Kasumi-1 (cell line): Measurements from ENCODE around the gene OS9.

Experiments
- DNase-seq, 2 experiments: peaks; one replicate each; lab custom pipeline; 2025; lab: John Stamatoyannopoulos, UW

The OS9 gene

DNA sequence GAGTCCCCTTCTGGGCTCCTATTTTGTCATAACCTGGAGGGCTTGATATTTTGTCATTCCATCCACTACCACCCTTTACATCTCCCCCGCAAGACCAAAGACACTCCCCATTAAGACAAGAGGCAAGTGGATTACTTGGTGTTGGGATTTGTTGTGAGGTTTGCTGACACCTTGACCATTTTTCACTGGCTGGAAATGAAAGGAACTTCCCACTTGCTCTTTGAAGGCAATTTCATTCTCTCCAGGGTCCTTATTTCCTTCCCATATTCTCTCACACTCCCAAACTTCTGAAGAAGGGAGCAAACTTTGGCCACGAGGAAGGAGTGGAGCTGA, 29.7 kb downstream of the OS9 start:
- no peak for DNase-seq

DNA sequence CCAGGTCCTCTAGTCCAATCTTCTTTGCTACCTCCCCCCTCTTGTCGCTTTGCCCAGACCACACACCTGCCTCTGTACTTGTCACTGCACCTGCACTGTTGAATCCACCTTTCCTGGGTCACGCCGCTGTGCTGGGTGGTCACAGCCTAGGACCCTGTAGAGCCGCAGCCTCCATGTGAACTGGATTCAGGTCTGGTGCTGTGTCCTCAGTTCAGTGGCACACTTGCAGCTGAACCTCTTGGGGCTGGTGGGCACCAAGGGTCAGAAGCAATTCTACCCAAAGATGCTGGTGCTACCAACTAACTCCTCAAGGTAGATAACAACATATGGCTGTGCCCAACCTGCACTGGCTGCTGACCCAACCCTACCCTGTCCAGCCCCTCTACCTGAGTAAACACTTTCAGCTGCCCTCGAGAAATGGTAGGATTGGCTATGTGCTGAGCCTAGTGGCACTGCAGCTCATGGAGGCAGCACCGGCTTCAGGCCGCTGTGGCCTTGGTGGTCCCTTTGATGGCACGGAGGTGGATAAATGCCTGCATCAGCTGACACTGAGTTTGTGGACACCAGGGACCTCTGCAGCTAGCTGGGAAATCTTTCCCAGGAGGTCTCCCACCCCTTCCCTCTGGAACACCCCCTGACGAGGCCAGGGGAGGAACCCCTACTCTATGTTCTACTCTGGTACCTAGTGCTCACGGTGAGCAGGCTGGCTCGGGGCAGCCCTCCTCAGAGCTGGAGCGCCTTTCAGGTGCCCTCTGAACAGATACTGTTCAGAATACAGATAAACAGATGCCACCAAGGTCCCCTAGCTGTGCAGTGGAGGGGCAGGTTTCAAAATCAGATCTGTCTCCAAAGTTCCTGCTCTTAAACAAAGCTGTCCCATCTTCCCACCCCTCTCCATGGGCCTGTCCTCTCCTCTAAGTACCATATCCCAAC, 30.3 kb downstream of the OS9 start:
- DNase-seq = no peak

DNA sequence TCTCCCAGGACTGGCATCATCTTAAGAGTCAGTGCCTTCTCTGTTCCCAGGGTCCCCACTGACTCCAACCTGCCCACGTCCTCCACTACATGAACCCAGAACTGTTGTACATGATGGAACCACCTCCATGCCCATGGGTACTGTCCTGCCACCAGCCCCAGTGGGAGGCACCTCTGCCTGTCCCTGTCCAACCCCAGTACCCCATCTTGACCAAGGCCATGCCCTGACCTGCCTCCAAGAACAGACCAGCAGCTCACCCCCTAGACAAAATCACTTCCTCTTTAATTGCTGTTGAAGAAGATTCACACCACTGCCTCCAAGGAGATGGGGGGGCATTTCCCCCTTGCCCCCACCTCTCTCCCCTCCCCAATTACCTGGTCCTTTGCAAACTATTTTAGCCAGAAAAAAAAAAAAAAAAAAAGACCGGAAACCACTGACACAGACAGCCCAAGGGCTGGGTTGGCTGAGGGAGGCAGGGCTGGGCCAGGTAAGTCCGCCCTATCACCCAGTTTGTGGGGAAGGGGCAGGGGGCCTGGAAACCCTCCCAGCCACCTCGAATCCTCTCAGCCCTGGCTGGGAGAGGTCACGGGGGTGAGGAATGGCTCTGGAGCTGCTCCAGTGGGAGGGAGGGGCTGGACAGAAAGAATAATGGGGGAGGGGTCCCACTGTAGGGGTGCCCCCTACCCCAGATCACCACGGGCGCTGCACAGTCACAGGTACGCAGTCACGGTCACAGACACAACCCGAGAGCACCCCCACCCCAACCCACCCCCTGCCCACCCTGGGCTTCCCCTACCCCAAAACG, 31.2 kb downstream of the OS9 start:
- no peak for DNase-seq

DNA sequence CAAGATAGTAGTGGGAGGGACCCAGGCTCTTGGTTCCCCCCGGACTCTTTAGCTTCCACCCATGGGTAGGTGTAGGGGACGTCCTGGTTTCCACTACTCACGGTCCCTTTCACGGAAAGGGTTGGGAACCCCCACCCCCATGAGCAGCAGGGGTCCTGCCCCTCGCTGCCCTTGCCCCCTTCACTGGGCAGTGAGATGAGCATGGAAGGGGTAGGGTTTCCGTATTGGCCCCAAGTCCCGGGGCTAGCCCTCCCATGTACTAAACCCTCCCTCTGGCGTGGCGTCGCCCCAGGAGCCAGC, 31.9 kb downstream of the OS9 start:
- no peak for DNase-seq

DNA sequence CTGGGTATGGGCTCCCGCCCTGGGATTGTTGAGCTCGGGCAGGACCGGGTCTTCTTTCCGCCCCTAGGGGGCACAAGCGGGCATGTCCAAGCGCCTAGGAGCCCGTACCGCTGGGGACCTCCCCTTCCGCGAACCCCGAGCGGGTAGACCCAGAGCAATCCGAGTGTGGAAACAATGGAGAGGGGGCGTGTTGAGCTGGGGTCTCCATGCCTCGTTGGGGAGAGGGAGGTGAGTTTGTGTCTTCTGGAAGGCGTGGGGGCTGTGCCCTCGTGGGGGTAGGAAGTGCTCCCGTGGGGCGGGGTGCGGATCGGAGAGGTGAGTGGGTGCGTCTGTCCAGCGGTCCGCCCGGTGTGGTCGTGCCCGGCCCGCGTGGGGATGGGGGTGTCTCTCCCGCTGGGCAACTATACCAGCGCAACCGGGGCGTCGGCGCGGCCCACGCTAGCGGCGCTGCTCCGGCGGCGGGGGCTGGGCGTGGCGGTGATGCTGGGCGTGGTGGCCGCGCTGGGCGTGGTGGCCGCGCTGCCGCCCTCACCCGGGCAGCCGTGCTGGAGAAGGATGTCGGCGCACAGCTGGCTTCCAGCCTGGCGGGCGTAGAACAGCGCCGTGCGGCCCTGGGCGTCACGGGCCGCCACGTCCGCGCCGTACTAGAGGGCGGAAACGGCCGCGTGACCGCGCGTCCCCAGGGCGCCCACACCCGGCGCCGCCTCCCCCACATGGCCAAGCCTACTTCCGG, 32.4 kb downstream of the OS9 start:
- no peak for DNase-seq

DNA sequence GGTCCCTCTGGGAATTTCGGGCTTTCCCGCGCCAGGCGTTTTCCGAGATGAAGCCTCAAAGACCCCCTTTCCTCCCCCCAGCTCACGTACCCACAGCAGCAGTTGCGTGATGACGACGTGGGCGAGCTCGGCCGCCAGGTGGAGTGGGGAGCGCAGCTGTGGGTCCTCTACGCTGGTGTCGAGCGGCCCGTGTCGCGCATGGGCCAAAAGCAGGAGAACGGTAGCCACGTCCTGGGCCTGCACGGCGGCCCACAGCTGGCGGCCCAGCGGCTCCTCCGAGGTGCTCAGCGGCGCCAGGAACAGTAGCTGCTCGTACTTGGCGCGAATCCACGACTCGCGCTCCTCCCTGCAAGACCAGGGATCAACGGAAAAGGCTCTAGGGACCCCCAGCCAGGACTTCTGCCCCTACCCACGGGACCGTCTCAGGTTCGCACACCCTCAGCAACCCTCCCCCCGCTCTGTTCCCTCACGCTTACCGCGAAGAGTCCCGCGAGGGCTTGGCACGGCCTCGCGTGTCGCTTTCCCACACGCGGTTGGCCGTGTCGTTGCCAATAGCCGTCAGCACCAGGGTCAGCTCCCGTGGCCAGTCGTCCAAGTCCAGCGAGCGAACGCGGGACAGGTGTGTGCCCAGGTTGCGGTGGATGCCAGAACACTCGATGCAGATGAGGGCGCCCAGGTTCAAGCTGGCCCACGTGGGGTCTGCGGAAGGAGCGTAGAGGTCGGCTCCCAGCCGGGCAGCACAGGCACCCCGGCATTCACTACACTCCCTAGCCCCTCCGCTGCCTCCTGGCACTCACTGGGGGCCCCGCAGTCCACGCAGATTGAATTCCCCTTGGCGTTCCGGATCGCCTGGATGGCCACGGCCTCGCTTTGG, 33.2 kb downstream of the OS9 start:
- no peak for DNase-seq

DNA sequence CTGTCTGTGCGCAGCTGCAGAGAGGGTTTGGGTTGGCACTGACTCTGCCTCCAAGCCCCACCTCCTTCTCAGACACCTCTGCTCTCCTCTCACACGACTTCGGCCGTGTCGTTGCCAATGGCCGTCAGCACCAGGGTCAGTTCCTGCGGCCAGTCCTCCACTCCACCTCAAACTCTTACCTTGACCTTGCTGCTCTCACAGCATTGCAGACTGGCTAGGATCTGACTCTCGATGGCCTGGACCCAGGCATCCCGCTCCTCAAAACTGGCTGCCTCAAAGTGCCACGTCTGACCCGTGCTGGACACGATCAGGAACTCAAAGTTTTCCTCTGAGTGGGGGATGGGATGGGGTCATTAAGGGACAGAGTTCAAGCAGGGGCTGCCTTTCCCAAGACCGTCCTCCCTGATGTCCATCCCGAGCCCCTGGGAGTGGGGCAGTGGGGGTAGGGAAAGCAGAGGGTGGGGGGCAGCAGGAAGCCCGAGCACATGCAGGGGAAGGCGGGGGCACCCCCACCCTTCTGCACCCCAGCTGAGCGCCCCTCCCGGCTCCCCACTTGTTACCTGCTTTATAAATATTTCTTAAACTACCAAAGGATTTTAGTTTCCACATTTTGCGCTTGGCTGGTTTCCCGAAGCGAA, 33.9 kb downstream of the OS9 start:
- DNase-seq = no peak

DNA sequence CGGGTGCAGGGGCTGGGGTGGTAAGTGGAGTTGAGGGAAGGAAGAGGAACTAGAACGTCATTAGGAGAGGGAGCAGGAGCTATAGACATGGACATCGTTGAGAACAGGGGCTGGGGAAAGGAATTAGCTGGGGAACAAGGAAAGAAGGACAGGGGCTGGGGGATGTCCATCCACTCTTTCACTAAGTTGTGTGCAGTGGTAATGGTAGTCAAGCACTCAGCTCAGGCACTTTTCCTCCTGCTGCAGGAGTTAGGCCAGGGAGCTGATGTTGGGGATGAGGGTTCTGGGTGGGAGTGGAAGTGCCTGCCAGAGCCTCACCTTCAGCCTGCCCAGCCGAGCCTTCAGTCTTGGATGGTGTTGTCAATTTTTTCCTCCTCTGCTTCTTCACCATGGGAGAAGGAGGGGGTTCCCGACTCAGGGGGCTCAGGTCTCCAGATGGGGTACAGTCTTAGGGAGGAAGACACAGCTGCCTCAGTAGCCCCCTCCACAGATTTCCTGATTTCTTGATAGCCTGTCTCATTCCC, 35.5 kb downstream of the OS9 start:
- DNase-seq = no peak

DNA sequence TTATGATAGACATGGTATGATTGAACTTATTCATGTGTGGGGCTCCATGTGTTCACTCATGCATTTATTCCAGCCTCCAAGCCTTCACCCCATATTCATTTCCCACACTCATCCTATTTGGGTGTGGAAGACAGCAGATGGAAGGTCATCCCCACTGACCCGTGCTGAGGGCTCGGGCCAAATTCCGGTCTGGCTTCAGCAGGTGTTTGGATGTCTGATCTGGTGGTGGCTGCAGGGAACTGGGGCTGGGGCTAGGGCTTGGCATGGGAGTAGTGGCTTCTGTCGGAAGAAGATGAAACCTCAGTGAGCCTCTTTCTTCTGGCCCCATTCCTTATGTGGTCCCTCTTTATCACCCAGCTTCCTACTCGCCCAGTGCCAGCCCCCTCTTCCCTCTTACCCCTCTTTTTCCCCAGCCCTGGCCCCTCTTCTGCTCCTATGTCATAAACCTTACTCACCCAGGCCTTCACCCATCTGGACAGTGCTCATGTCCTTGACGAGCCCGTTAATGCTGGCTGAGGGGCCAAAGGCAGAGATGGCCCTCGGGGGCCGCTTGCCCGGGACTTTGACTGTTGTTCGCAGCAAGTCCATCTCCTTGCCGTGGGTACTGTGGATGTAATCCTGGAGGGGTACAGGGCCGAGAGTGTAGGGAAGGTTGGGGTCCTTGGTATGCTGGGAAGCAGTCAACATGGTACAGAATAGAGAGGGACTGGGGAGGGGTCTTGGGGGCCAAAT, 36.6 kb downstream of the OS9 start:
- no peak for DNase-seq

DNA sequence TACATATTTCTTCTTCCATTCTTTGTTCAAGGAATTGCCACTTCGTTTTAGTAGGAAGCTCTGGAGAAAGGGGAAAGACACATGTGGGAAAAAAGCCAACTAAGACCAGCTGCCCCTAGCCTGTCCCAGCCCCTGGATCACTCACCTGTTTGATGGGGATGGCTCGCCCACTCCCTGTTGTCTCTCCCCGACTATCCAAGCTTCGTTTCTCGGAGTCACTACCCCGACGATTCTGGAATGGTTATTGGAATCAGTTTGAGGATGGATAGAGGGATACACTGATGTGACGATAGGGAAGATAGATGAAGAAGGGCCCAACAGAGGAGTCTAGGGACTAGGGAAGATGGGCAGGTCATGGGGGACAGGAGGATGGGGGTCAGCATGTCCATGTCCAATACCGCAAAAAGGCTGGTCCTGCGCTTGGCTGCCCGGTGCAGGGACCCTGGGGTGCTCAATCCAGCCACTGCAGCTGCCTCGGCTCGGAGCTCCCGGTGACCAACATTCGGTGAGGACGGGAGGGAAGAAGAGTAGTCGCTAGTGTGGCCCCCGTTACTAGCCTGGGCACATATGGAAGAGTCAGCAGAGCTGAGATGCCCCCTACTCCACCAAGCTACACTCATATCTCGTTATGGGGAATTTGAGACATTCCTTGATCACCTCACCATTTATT, 37.6 kb downstream of the OS9 start:
- DNase-seq = no peak

DNA sequence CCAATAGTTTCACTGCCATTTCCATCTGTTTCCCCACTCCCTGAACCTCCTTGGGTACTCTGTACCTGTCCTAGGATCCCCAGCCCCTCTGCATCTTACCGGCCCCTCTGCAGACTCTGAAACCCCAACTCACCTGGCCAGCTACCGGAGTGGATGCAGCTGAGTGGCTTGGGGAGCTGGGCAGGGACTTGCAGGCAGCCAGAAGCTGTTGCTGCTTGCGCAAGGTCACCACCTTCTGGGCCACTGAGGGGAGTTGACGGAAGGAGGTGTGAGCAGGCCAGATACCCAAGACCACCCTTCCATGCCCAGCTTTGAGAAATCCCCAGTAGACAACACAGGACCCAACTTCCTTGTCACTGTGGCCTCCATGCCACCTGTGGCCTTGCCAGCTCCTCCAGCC, 38.3 kb downstream of the OS9 start:
- no peak for DNase-seq

DNA sequence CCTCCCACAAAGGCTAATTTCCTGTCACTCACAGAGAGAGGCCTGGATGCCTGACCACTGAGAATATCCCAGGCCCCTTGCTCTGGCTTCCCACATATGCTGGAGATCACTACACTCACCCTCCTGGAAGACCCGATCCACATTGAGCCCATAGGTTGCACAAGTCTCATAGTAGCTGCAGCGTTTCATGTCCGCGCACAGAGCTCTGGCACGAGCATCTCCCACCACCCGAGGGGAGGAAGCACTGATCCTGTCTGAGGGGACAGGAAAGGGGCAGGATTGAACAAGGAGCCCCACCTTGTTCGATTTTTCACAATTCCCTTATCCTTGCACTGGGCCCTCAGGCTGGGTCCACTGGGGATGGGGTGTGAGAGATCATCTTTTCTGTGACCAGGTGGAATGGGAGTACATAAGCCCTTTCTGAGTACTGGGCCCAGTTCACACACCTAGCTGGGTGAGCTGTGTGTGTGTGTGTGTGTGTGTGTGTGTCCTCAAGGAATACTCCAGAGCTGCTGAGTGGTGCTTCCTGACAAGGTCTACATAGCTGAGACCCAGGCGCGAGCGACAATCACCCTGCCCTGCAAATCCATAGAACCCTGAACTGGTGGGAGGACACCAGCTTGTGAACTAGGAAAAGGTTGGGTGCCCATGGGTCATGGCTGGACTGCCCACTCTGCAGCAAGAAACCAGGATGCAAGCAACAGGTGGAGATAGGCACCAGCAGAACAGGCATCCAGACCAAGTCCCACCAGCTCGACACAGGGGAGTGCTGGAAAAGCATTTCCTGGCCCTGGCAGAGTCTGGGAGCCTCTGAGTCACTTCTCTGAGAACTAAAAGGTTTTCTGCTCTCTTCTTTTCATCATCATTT, 39.0 kb downstream of the OS9 start:
- no peak for DNase-seq

DNA sequence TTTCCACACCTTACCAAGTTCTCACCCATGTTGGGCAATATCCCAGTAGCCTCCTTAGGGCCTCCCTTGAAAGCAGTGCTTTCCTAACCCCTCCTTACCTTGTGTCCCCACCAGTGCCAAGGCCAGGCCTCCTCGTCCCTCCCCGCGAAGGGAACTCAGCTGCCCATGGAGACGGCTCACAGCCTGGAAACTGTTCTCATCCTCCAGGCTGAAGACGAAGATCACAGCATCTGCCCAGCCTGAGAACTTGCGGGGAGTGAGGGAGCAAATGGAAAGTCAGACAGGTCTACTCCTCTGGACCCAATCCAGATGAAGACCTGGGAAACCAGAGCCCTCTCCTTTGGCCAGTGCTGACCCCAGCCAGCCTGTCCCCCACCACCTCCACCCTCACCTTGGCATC, 40.0 kb downstream of the OS9 start:
- DNase-seq = no peak

DNA sequence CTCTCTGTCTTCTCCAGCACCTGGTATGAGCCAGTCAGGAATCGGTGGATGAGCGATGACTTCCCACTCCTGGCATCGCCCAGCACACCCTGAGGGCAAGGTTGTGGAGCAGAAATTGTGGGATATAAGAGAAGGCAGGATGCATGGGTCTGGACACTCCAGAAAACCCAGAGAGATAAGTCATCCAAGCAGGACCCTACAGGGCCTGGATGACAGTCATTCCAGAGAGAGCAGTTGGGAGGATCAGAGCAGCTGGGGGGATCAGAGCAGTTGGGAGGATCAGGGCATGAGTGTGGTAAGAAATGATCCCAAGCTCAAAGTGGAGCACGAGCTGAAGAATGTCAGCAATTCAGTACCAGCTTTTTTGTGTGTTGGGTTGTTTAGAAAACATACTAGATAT, 40.7 kb downstream of the OS9 start:
- no peak for DNase-seq

DNA sequence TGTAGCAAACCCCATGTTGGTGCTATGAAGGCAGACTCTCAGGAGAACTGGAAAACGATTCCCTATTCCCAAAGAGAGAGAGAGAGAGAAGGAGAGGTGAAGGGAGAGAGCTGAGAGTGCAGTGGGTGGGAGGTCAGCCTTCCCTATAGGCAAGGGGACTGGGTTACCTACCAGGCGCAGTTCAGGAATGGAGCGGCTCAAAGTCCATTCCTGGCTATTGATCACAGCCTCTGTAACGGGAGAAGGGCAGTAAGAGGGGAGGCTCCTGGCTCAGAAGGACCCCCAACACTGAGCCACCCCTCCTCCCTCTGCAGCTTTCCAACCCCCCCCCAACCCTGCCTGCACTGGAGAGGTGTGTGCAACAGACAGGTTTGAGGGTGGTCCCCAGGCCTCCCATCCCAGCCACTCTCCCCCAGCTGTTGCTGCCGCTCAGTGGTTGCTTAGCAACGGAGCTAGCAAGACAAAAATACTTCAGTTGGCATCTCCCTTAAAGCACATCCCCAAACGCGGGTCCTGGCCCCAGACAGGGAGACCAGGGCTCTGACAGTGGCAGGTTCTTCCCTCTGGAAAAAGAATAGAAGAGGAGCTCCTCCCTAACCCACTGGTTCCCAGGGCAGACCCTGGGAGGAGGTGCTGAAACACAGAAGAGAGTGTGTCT, 41.4 kb downstream of the OS9 start:
- no peak for DNase-seq

DNA sequence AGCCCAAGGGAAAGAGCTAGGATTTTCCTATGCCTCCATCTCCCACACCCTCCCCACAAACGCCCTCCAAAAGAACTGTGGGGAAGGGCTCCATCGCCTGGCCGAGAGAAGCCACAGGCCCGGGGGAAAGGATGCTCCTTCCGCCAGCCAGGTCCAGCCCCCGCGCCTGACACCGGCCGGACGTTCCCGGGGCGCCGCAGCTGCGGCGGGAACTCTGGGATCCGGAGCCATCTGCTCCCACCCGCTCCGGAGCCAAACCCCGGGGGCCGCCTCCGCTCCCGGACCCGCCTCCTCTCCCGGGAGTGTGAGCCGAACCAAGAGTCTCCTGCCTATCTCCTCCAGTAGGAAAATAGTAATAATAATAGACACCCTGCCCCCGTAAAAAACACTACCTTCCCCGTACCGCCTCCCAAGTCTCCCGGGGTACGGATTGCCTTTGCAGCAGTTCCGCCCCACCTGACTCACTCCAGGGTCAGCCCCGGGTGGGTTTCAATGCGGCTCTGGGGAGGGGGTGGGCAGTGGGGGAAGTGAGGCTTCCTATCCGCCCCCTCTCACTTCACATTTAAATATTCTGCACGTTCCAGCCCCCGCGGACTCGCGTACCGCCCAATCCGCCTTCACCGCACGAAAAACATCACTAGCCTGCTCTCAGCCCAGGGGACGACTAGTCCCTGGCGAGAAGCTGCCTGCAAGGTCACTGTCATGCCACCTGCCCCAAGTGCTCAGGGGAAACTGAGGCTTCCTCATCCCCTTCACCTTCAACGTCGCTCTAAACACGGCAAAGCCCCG, 42.2 kb downstream of the OS9 start:
- DNase-seq = no peak

DNA sequence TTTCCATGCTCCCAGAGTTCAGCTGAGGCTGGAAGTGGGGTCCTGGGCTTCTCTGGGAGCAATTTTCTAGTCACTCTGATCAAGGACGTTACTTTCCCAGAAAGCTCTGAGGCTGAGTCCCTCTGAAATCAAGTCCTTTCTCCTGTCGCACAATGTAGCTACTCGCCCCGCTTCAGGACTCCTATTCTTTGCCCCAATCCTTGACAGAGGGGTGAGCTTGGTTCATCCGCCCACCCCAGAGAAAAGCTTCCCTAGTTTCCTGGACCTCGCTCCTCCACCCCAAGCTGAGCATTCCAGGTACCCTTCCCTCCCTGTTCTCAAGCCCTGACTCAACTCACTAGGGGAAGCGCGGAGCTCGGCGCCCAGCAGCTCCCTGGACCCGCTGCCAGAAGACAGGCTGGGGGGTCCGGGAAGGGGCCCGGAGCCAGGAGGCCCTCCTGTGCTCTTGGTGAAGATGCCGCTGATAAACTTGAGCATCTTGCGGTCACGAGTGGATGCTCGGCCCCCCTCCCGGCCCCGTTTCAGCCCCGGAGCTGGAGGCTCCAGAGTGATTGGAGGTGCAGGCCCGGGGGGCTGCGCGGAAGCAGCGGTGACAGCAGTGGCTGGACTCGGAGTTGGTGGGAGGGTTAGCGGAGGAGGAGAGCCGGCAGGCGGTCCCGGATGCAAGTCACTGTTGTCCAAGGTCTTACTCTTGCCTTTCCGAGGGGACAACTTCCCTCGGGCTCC, 43.0 kb downstream of the OS9 start:
- DNase-seq = no peak
